GM12878 (cell line): Measurements from ENCODE around the gene SLCO3A1. TPM values are rescaled to one million over a fixed set of nuclear protein-coding genes. Genes with fewer than 3 reads are reported as not detected.

ENCODE experiments used
- ATAC-seq: fragments of 200-7000 bp; cut with Tn5 transposase; 3 replicates; pipeline ENCODE4 v1.9.1; 2020; ENCODE audit warnings: mild to moderate bottlenecking, moderate library complexity
- BruUV-seq: library from RNA; stranded (reverse); fragments of 400-500 nt; replicated peaks from 2 replicates; lab custom pipeline; 2021; lab: Mats Ljungman, UMichigan
- CTCF ChIA-PET: fragments of 300-600 bp; sonication (Branson Sonifier 250); formaldehyde crosslinking; extraction: SDS; loops from one replicate; lab custom pipeline; 2021; ENCODE audit warnings: inconsistent platforms; lab: Yijun Ruan, JAX
- POLR2A ChIA-PET: fragments of 350-600 bp; formaldehyde crosslinking; extraction: SDS; loops from one replicate; lab custom pipeline; 2021; ENCODE audit warnings: inconsistent platforms; lab: Charles Lee
- RAD21 ChIA-PET: fragments of 300-600 bp; sonication (Branson Sonifier 250); formaldehyde crosslinking; loops from one replicate; lab custom pipeline; 2023; ENCODE audit warnings: antibody characterized with exemption; ENCODE audit not compliant: unreplicated experiment; lab: Charles Lee
- SMC1A ChIA-PET: fragments of 300-600 bp; sonication (Branson Sonifier 250); formaldehyde crosslinking; loops from one replicate; lab custom pipeline; 2023; ENCODE audit not compliant: unreplicated experiment, uncharacterized antibody; lab: Charles Lee
- DNase-seq: peaks from one replicate; pipeline ENCODE4 v3.0.0-alpha.2; 2011; ENCODE audit warnings: low read depth, low spot score
- FAIRE-seq: peaks from 3 replicates; lab custom pipeline; 2011; peaks lifted over from hg19 to GRCh38; lab: Jason Lieb, UNC
- H2AFZ ChIP-seq: 2 replicates; pipeline ENCODE4 v1.6.0; 2011; ENCODE audit warnings: low read depth, low read length, control low read depth; ENCODE audit not compliant: control insufficient read depth
- H3K27ac ChIP-seq: 2 replicates; pipeline ENCODE4 v1.5.1; 2011; ENCODE audit warnings: control low read depth; ENCODE audit not compliant: control insufficient read depth, insufficient read depth
- H3K27me3 ChIP-seq, 2 experiments: replicated peaks in 1 of 2; 2 replicates each; pipeline versions ENCODE4 v1.6.0 to v1.6.1; 2011; ENCODE audit warnings: low read length in 1 of 2; ENCODE audit not compliant: control insufficient read depth in 2 of 2, insufficient read depth in 2 of 2
- H3K36me3 ChIP-seq, 2 experiments: 2 replicates each; pipeline ENCODE4 v1.5.1; 2011; ENCODE audit warnings: low read length in 1 of 2; ENCODE audit not compliant: control insufficient read depth in 2 of 2, insufficient read depth in 2 of 2
- H3K4me1 ChIP-seq: 2 replicates; pipeline ENCODE4 v1.6.1; 2011; ENCODE audit warnings: mild to moderate bottlenecking, low read length, moderate library complexity, mixed read lengths; ENCODE audit not compliant: control insufficient read depth, insufficient read depth
- H3K4me2 ChIP-seq: 2 replicates; pipeline ENCODE4 v1.6.0; 2011; ENCODE audit warnings: control low read depth; ENCODE audit not compliant: control insufficient read depth, insufficient read depth
- H3K4me3 ChIP-seq: fragments of 200-600 bp; sonication (generic); 2 replicates; pipeline ENCODE4 v1.5.1; 2016
- H3K79me2 ChIP-seq: 2 replicates; pipeline ENCODE4 v1.6.0; 2011; ENCODE audit warnings: low read length; ENCODE audit not compliant: control insufficient read depth, insufficient read depth
- H3K9ac ChIP-seq: 2 replicates; pipeline ENCODE4 v1.8.0; 2011; ENCODE audit warnings: low read length, control low read depth, mixed read lengths; ENCODE audit not compliant: control insufficient read depth, insufficient read depth
- H3K9me3 ChIP-seq: replicated peaks from 3 replicates; pipeline ENCODE4 v1.5.1; 2011; ENCODE audit warnings: mild to moderate bottlenecking, low read length; ENCODE audit not compliant: control insufficient read depth, insufficient read depth
- H4K20me1 ChIP-seq: 2 replicates; pipeline ENCODE4 v1.6.0; 2011; ENCODE audit not compliant: control insufficient read depth, insufficient read depth
- DPF2 ChIP-seq: fragments of 450-650 bp; IDR thresholded peaks from 2 replicates; pipeline ENCODE4 v1.6.1; 2017; ENCODE audit warnings: mild to moderate bottlenecking
- EED ChIP-seq: sonication (generic); IDR thresholded peaks from 2 replicates; pipeline ENCODE4 v1.6.1; 2016; ENCODE audit warnings: antibody characterized with exemption, low read depth
- EZH2 ChIP-seq: IDR thresholded peaks from 2 replicates; pipeline ENCODE4 v1.6.1; 2012; ENCODE audit warnings: low read depth, mild to moderate bottlenecking, control low read depth, inconsistent platforms, low read length, borderline replicate concordance; ENCODE audit not compliant: control insufficient read depth
- NFYB ChIP-seq: IDR thresholded peaks from 2 replicates; pipeline ENCODE4 v1.6.1; 2011; ENCODE audit warnings: low read depth, mild to moderate bottlenecking, low read length, improper control_type of control experiment, moderate library complexity; ENCODE audit not compliant: insufficient read depth
- POLR2AphosphoS2 ChIP-seq: IDR thresholded peaks from 2 replicates; pipeline ENCODE4 v1.6.1; 2011; ENCODE audit warnings: low read depth, mild to moderate bottlenecking, low read length, improper control_type of control experiment, moderate library complexity
- SPI1 ChIP-seq: IDR thresholded peaks from 2 replicates; pipeline ENCODE4 v1.6.1; 2011; ENCODE audit warnings: low read depth, mild to moderate bottlenecking, low read length, moderate library complexity, borderline replicate concordance; ENCODE audit not compliant: insufficient read depth
- SREBF2 ChIP-seq: IDR thresholded peaks from 2 replicates; pipeline ENCODE4 v1.6.1; 2012; ENCODE audit warnings: mild to moderate bottlenecking, low read length
- STAT1 ChIP-seq: fragments of 450-650 bp; conservative IDR thresholded peaks from 2 replicates; pipeline ENCODE4 v1.6.1; 2014; ENCODE audit warnings: antibody characterized with exemption, mild to moderate bottlenecking
- WGBS: methylation state at CpG from one replicate; pipeline ENCODE4 v1.1.6; 2016; ENCODE audit warnings: low lambda C conversion rate; ENCODE audit not compliant: insufficient replicate concordance, insufficient coverage; ENCODE audit errors: missing lambda C conversion rate; 5-methylcytosine and 5-hydroxymethylcytosine counted together
- in situ Hi-C: fragments of 300-500 bp; cut with MboI; formaldehyde crosslinking; loops from 9 replicates; pipeline ENCODE4 v1.14.3; 2018; ENCODE audit warnings: mixed read lengths
- intact Hi-C: fragments of 100-400 bp; cut with micrococcal nuclease; formaldehyde crosslinking; loops from one replicate; pipeline ENCODE4 v1.14.2; 2022; ENCODE audit not compliant: unreplicated experiment
- polyA plus RNA-seq, 11 experiments: library from polyadenylated mRNA; depleted of rRNA in 4 of 11; unstranded in 6 of 11; stranded (reverse) in 5 of 11; fragments of >200 nt; fragmentation: Nextera tagmentation in 4 of 11; fragmentation: Illumina TruSeq in 1 of 11; extraction: Ambion mirVana in 4 of 11; extraction: Trizol in 1 of 11; gene quantifications; 1 replicate in 1 of 11; 2 replicates in 10 of 11; pipeline versions ENCODE4 v1.2.1 to v1.2.3, GENCODE V29; 2011 to 2016; ENCODE audit warnings: inconsistent platforms in 2 of 11, missing spikeins in 2 of 11, low read depth in 1 of 11
- total RNA-seq, 4 experiments: library from RNA; depleted of rRNA in 3 of 4; stranded (reverse); fragments of >200 nt in 3 of 4; fragmentation: Illumina TruSeq in 1 of 4; extraction: Trizol in 1 of 4; gene quantifications; 2 replicates each; pipeline versions ENCODE4 v1.2.1 to v1.2.3, GENCODE V29; 2013 to 2021
- TF ChIP-seq, protein P1 (sequence below): IDR thresholded peaks from 2 replicates; pipeline ENCODE4 v1.6.1; 2012; ENCODE audit warnings: low read depth, low read length, improper control_type of control experiment
- TF ChIP-seq, protein P2 (sequence below): fragments of 450-650 bp; IDR thresholded peaks from 2 replicates; pipeline ENCODE4 v1.6.1; 2014; ENCODE audit warnings: mild to moderate bottlenecking
- TF ChIP-seq, protein P3 (sequence below): IDR thresholded peaks from 2 replicates; pipeline ENCODE4 v1.6.1; 2012; ENCODE audit warnings: improper control_type of control experiment, low read depth, low read length; ENCODE audit not compliant: insufficient replicate concordance
- TF ChIP-seq, protein P4 (sequence below): fragments of 450-650 bp; formaldehyde crosslinking; IDR thresholded peaks from 2 replicates; pipeline ENCODE4 v1.4.0; 2020; ENCODE audit warnings: mild to moderate bottlenecking, moderate library complexity

SLCO3A1 gene
- total and polyA plus RNA-seq, 10 of the 15 experiments (the other 5 are each of a cell fraction or from before 2014, with no cell fraction given) = 0.05 to 5.9 (median 0.31) TPM

DNA sequence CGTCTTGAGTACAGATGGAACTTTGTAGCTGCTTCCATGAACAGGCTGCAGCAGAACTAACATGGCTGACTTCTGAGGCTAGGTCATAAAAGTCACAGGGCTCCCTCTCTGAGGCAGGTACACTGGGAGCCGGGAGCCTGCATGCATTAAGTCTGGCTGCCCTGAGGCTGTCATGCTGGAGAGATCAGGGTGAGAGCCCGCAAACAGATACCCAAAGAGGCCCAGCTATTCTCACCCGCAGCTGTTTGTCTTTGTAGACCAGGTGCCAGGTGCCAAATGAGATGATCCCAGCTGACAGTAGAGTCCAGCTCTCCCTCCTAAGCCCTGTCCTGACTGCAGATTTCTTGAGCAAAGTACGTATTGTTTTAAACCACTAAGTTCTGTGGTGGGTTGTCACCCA lies 8.6 kb upstream of the SLCO3A1 start (continued):
- TF ChIP-seq POLR2AphosphoS2 = no peak
- TF ChIP-seq NFYB = no peak
- TF ChIP-seq, protein P1, sequence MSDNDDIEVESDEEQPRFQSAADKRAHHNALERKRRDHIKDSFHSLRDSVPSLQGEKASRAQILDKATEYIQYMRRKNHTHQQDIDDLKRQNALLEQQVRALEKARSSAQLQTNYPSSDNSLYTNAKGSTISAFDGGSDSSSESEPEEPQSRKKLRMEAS = no peak
- no peak for TF ChIP-seq STAT1
- no peak for TF ChIP-seq SPI1
- no peak for TF ChIP-seq SREBF2
- no peak for TF ChIP-seq DPF2

DNA sequence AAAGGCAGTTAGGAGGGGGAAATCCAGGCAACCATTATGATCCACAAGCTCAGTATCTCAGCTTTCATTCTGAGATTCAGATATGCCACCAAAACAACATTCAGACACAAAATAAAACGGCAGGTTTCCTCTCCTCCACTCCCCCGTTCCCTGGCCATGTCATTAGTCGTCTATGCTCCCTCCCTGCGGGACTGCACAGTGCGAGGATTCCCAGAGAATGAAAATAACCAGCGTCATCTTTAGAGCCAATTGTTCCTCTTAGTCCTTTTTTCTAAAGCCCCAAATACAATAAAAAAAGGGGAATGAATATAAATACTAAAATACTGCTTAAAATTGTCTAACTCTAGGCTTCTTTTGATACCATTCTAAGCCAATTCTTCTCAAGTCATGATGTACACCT lies 7.8 kb upstream of the SLCO3A1 start:
- H3K9ac ChIP-seq = no peak overlapping the region
- DNase-seq = no peak
- ChIA-PET SMC1A (no interaction called here), CTCF (no interaction called here), RAD21 (no interaction called here), POLR2A (no interaction called here)
- no peak for FAIRE-seq
- no peaks in the 10 kb centered on the region for H3K79me2 ChIP-seq
- H3K4me1 ChIP-seq = no peaks in the 10 kb centered on the region
- no TSS peak for BruUV-seq
- in situ Hi-C loops (no loop called here), intact Hi-C loops (no loop called here)
- no peak overlapping the region for H3K4me2 ChIP-seq
- H4K20me1 ChIP-seq = no peaks in the 10 kb centered on the region
- H3K9me3 ChIP-seq = no peaks in the 10 kb centered on the region; the same call in 2 of the 3 replicates
- H2AFZ ChIP-seq = no peak overlapping the region
- no peaks in the 10 kb centered on the region; a peak in 1 of 4 replicates for H3K27me3 ChIP-seq
- WGBS = 24% methylated on average over 6 of the region's 6 CpGs
- no peak for ATAC-seq
- no peak overlapping the region for H3K27ac ChIP-seq
- no peak overlapping the region for H3K4me3 ChIP-seq
- H3K36me3 ChIP-seq = no peaks in the 10 kb centered on the region
- TF ChIP-seq EED = no peak
- TF ChIP-seq, protein P2, sequence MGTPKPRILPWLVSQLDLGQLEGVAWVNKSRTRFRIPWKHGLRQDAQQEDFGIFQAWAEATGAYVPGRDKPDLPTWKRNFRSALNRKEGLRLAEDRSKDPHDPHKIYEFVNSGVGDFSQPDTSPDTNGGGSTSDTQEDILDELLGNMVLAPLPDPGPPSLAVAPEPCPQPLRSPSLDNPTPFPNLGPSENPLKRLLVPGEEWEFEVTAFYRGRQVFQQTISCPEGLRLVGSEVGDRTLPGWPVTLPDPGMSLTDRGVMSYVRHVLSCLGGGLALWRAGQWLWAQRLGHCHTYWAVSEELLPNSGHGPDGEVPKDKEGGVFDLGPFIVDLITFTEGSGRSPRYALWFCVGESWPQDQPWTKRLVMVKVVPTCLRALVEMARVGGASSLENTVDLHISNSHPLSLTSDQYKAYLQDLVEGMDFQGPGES = no peak
- TF ChIP-seq, protein P3, sequence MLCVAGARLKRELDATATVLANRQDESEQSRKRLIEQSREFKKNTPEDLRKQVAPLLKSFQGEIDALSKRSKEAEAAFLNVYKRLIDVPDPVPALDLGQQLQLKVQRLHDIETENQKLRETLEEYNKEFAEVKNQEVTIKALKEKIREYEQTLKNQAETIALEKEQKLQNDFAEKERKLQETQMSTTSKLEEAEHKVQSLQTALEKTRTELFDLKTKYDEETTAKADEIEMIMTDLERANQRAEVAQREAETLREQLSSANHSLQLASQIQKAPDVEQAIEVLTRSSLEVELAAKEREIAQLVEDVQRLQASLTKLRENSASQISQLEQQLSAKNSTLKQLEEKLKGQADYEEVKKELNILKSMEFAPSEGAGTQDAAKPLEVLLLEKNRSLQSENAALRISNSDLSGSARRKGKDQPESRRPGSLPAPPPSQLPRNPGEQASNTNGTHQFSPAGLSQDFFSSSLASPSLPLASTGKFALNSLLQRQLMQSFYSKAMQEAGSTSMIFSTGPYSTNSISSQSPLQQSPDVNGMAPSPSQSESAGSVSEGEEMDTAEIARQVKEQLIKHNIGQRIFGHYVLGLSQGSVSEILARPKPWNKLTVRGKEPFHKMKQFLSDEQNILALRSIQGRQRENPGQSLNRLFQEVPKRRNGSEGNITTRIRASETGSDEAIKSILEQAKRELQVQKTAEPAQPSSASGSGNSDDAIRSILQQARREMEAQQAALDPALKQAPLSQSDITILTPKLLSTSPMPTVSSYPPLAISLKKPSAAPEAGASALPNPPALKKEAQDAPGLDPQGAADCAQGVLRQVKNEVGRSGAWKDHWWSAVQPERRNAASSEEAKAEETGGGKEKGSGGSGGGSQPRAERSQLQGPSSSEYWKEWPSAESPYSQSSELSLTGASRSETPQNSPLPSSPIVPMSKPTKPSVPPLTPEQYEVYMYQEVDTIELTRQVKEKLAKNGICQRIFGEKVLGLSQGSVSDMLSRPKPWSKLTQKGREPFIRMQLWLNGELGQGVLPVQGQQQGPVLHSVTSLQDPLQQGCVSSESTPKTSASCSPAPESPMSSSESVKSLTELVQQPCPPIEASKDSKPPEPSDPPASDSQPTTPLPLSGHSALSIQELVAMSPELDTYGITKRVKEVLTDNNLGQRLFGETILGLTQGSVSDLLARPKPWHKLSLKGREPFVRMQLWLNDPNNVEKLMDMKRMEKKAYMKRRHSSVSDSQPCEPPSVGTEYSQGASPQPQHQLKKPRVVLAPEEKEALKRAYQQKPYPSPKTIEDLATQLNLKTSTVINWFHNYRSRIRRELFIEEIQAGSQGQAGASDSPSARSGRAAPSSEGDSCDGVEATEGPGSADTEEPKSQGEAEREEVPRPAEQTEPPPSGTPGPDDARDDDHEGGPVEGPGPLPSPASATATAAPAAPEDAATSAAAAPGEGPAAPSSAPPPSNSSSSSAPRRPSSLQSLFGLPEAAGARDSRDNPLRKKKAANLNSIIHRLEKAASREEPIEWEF = no peak
- TF ChIP-seq, protein P4, sequence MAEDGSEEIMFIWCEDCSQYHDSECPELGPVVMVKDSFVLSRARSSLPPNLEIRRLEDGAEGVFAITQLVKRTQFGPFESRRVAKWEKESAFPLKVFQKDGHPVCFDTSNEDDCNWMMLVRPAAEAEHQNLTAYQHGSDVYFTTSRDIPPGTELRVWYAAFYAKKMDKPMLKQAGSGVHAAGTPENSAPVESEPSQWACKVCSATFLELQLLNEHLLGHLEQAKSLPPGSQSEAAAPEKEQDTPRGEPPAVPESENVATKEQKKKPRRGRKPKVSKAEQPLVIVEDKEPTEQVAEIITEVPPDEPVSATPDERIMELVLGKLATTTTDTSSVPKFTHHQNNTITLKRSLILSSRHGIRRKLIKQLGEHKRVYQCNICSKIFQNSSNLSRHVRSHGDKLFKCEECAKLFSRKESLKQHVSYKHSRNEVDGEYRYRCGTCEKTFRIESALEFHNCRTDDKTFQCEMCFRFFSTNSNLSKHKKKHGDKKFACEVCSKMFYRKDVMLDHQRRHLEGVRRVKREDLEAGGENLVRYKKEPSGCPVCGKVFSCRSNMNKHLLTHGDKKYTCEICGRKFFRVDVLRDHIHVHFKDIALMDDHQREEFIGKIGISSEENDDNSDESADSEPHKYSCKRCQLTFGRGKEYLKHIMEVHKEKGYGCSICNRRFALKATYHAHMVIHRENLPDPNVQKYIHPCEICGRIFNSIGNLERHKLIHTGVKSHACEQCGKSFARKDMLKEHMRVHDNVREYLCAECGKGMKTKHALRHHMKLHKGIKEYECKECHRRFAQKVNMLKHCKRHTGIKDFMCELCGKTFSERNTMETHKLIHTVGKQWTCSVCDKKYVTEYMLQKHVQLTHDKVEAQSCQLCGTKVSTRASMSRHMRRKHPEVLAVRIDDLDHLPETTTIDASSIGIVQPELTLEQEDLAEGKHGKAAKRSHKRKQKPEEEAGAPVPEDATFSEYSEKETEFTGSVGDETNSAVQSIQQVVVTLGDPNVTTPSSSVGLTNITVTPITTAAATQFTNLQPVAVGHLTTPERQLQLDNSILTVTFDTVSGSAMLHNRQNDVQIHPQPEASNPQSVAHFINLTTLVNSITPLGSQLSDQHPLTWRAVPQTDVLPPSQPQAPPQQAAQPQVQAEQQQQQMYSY (CRISPR knock-in tag) = no peak
- no peak for TF ChIP-seq EZH2
